Globus pallidus (tissue), 1 donor: ENCODE results near the gene MRFAP1L1.
"Not testable (repeated sequence)": the region's sequence is repeated elsewhere in the genome, so short reads cannot be mapped to it uniquely, and the experiment has no call there.

Experiments
- DNase-seq: peaks from one replicate; pipeline ENCODE4 v3.0.0-alpha.2; 2015; ENCODE audit warnings: low spot score

Gene MRFAP1L1

DNA sequence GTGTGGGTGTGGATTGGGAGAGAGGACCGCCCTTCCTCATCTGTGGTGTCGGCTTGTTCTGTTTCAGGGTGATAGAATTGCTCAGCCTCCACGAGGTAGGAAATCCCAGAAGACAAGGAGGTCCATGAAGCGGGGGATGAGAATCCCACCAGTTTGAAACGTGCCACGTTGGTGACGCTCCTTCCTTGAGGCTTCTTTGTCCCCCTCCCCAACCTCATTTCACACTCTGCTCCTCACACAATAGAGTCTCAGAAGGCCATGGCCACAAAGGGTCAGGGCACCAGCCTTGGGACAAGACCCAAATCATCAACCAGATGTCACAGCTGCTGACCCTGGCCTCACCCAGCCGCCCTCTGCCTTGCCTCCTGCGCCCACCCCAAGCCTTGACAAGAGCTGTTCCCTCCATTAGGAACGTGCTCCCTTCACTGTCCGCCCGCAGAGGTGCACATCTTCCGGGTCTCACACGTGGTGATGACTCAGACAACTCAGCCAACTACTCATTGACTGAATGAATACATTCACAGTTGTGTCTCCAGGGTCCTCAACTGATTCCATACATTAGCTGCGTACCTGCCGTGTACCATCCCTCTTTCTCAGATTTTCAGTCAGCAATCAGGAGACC is 24.6 kb upstream of the MRFAP1L1 start:
- no peak for DNase-seq

GRCh38 chr4:6733358-6734164 is 23.9 kb upstream of the MRFAP1L1 start:
- no peak for DNase-seq

GRCh38 chr4:6732441-6733357 is 23.0 kb upstream of the MRFAP1L1 start:
- DNase-seq, result peak; percentile 82

- no peak for DNase-seq
Measured at GRCh38 chr4:6731780-6732179, 22.1 kb upstream of the MRFAP1L1 start.

GRCh38 chr4:6731318-6731675 is 21.6 kb upstream of the MRFAP1L1 start:
- DNase-seq, result no peak

DNA sequence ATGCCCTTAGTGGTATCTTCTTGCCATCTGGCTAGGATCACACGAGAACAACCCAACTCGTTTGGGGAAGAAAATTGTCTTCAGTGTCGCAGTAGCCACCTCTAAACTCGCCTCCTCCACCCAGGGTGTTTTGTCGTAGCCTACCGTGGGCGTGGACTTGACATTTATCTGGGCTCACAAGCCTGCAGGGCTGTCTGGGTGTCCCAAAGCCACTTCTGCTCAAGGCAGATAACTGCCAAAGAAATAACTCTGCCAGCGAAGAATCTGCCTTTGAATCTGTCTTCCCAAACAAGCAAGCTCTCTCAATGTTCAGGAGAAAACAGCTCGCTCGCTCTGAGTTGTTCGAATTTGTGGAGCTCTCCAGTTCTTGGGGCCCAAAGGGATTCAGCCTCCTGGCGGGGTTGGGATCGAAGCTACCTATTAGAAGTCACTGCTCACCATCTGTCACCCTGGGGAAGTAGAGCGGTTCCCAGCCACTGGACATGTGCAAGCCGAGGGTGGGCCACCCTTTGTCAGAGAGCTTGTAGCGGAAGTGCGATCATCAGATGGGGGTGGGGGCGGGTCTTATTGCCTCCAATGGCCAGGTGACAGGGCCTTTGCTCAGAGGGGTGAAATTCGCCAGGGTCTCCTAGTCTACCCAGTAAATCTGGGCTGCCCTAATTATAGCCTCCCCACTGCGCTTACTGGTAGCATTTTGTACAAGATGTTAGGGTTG is 21.1 kb upstream of the MRFAP1L1 start:
- no peak for DNase-seq

GRCh38 chr4:6728320-6729029 is 18.8 kb upstream of the MRFAP1L1 start:
- DNase-seq, result no peak

DNA sequence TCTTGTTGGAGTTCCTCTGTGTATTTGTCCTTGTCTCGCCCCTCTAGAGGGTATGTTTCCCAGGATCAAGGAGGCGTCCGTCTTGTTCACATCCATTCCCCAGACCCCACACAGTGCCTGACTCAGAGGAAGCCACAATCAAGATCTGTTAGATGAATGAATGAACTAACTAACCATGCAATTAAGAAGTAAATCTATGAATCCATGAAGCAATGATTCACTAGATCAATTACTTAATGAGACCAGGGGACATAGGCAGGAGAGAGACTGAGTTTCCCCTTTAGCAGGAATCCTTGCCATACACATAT is 18.2 kb upstream of the MRFAP1L1 start:
- DNase-seq, result no peak

- peak; percentile 94 for DNase-seq
Measured at GRCh38 chr4:6727081-6727942, 17.6 kb upstream of the MRFAP1L1 start.

GRCh38 chr4:6725427-6725961 is 15.8 kb upstream of the MRFAP1L1 start:
- not testable (repeated sequence) for DNase-seq

GRCh38 chr4:6724421-6725111 is 14.9 kb upstream of the MRFAP1L1 start:
- DNase-seq, result no peak

- no peak for DNase-seq
Measured at GRCh38 chr4:6723851-6724250, 14.2 kb upstream of the MRFAP1L1 start.

- DNase-seq, result no peak
Measured at GRCh38 chr4:6722891-6723290, 13.2 kb upstream of the MRFAP1L1 start.

DNA sequence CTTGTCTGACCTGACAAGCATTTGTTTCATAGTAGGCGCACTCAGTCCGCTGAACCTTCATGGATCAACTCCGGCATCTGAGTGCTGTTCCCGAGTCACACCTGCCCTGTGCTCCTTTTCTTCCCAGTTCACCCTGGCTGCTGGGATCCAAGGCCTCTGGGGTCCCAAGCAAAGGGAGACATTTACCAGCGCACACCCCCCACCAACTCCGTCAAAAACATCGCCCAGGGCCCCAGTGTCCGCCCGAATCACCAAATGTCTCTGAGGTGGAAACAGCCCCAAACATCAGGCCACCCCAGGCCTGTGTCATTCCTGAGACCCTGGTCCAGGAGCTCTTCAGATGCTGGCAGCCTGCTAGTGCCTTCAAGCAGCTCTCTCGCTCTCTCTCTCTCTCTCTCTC is 11.5 kb upstream of the MRFAP1L1 start:
- DNase-seq, result no peak

DNA sequence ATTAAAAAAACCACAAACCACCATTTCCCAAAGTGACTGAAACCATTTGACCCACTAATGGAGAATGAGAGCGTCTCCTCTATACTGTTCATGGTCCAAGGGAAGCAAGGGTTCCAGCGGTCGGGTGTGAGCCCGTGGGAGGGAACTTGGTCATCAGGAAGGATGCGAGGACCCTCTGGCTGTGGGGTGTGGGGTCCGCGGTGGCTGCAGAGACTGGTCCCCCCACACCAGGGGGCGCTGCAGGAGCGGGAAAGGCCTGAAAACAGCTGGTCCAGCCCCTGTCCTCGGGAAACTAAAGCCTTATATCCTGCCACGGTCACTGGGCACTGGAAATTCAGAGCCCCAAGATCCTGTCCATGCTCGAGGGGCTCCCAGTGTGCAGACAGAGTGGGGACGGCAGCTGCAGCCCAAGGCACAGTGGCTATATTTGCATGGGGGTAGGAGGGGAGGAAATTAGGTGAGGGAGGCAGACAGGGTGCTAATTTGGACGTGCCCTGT is 10.6 kb upstream of the MRFAP1L1 start:
- DNase-seq, result peak; percentile 82

- DNase-seq, result no peak
Measured at GRCh38 chr4:6719611-6720179, 10.0 kb upstream of the MRFAP1L1 start.

DNA sequence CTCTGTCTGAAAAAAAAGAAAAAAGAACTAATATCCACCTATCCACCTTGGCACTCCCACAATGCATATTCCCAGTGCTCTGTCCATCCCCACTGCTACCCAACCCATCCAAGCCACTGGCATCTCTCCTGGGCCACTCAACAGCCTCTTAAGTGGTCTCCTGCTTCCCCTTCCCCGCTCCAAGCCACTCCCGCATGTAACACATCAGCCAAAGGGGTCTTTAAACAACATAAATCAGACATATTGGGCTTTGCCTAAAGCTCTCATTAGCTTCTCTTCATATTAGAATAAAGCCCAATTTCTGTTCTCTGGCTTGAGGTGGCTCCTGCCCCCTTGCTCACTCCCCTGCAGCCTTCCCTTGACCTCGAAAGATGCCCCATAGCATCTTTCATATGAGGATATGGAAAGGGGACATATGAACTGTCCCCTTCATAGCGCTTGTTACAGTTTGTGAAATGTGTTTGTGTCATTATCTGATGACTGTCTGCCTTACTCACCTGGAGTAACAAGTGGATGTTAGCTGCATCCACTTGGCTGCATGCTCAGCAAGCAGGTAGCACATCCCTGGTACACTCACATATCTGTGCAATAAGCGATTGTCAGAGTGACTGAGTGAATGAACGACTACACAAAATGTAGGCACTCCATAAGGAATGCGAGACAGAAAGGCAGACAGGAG is 9.4 kb upstream of the MRFAP1L1 start:
- DNase-seq, result no peak

- DNase-seq, result no peak
Measured at GRCh38 chr4:6716958-6717655, 7.4 kb upstream of the MRFAP1L1 start.
